Activated CD8-positive, alpha-beta memory T cell treated with anti-CD3 and anti-CD28 coated beads for 4 hours (primary cell): ENCODE measurements around the gene IP6K3.
A peak's percentile ranks its signal among the peaks of the same experiment; 100 is the strongest.

Experiments
- DNase-seq, 2 donors: peaks; one replicate each; pipeline ENCODE4 v3.0.0-alpha.2; 2020; ENCODE audit warnings: low read depth in 2 of 2

The IP6K3 gene

DNA sequence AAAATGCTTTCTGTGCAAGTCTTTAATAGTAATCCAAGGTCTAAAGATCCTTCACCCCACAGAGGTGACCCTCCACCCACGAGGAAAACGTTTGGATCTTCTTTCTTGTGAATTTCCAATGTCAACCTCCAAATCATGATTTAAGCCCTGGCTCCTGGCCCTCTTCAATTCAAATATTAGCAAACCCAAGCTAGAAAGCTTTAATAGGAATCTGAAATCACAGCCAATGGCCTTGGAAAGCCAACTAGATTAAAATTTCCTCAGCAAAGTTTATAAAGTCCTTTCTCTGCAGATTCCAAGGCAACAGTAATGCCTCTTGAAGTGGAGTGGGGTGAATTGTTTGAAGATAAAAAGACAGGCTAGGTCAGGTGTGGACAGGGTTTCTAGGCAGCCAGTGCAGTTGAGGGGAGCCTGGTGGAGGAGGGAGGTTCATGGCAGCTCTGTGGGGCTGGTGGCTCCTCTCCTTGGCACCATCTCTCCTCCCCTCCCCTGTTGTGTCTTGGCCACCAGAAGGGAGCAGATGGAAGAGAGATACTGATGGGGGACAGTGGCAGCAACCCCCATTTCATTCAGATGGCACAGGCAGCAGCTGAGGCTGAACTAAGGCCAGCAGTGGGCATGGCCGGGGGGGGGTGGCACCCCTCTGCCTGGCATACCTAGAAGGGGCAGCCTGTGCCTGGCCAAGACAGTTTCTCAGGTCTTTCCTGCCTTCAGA, 23.2 kb downstream of the IP6K3 start:
- no peak for DNase-seq

DNA sequence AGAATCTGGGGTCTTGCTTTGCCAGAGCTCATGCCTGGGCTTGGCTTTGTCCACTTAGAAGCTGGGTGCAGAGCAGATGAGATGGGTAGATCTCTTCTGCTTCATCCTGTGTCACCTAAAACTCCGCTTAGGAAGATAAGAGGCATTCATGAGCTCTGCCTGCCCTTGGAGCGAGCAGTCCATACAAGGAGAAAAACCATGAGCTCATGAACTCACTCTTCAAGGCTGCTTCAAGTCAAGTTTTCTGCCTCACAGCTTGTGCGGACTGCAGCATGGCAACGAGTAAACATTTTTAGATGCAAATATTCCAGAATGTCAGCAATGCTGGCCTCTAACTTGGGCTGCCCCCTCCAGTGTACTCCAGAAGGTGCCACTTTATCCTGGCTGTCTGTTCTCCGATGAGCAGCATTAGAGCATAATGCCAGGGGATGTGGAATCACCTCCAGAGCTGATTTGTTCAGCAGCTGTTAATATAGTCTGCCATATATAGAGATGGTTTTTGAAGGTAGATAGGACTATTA, 24.5 kb downstream of the IP6K3 start:
- no peak for DNase-seq

DNA sequence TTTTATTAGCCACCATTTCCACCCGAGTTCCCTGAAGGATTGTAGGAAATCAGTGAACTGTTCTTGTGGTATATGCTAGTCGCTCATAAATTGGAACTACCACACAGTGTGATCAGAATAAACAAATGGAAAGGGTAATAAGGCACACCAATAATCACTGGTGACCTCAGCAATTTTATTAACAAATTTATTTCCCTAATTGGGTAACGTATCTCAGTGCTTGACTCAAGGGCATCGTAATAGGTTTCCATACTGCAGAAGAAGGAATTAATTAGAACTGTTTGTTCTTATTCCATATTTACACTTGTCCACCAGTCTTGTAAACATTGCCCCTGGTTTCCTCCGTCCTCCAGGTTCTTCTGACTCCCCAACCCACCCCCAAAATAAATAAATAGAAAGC, 25.2 kb downstream of the IP6K3 start:
- DNase-seq, result no peak

DNA sequence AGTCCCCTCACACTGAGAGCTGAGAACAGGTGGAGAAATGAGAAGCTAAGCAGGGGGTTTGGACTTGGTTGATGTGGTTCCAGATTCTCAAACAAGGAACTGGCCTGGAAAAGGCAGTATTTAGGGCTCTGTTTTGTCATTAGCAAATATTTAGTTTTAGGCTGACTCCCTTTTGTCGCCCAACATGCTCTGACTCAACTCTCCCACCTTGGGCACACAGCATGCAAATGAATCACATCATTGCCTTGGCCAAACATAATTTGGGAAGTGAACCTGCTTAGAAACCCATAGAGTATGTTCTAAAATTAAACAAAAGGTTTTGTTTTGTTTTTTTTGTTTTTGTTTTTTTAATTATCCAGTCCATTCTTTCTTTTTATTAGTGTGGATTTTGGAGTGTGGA, 25.7 kb downstream of the IP6K3 start:
- no peak for DNase-seq

DNA sequence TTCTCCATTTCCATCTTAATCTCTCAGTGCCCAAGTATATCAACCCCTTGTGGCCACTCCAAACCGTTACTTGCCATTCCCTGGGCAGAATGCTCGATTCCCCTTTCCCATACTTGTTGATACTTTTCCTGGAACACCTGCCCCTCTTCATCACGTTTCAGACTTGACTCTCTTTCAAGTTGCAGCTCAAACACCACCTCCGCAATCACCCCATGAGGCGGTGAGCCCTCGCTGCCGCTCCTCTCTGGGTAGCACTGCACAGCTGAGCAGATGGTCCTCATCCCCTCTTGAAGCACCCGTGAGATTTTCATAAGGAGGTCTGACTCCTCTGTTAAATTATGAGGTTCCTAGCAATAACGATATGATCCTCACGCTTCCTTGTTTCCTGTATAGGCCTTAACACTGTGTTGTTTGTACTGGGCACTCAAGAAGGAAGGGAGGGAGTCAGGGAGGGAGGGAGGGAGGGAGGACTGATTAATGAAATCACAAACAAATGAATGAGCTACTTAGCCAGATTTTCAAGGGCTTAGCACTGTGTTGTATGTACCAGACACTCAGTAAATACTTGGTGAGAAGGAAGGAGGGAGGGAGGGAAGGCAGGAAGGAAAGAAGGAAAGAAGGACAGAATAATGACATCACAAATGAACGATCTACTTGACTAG, 27.2 kb downstream of the IP6K3 start:
- DNase-seq, result no peak

DNA sequence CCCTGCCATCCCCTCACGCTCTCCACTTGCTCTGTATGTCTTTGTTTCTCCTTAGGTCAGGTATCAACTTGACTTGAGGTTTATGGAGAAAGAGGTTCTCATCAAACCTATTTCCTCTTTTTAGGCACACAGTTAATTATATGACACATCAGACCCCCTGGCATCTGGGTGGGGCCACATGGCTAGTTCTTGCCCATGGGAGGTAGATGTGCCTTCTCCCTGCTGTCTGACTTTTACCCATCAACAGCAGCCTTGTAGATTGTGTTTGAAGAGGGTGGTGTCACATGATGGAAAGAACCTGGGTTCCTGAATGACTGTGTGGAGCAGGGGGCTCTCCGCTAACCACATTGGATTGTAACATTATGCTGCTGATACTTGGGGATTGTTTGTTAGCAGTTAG, 28.0 kb downstream of the IP6K3 start:
- no peak for DNase-seq

DNA sequence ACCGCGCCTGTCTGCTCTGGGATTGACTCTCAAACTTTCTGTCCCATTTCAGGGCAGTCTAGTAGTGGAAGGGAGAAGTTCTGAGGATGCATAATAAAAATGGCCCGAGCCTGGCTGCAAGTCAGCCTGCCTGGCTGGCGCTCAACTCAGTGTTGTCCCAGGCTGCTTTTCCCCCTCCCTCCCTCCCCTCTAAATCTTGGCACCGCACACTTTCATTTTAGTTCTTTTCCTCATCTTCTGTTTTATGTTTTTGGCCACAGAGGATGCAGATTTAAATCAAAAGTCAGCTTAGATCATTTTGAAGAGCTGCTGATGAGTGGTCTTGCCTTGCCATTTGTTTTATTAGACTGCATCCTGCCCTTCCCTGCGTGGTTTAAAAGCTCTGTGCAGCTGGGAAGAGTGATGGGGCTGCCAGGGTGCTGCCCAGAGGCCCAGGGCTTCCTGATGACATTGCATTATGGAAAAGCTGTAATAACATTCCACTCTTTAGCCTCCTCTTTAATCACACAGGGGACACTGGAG, 28.7 kb downstream of the IP6K3 start:
- DNase-seq, result no peak

DNA sequence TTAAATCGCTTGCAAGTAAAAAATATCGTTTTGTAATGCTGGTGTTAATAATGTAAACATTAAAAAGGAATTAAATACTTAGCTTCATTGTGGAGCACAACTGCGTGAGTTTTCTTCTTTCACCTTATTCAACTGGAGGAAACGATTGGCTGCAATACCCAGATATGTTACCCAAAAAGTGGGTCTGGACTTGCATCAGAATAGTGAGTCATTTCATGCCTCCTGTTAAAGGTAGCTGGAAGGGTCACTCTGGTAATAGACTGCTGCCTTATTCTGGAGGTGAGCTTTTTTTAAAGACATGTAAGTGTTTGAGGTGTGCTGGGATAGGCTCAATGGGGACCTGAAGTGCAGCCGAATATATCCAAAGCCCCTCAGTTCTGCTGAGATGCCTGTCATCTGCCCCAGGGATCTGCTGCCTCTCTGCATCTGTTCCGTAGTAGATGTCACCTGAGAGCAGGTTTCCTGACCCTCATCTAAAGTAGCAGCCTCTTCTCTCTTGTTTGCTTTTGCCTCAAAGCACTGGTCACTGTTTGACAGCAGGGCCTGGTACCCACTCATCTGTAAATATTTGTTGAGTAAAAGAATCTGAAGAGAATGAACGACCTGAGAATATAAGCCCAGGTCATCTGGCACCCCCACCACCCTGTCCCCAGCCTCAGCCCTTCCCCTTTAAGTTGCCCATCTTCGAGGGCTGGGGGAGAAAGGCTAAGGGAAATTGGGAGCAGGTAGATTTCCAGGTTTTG, 29.6 kb downstream of the IP6K3 start:
- no peak for DNase-seq

DNA sequence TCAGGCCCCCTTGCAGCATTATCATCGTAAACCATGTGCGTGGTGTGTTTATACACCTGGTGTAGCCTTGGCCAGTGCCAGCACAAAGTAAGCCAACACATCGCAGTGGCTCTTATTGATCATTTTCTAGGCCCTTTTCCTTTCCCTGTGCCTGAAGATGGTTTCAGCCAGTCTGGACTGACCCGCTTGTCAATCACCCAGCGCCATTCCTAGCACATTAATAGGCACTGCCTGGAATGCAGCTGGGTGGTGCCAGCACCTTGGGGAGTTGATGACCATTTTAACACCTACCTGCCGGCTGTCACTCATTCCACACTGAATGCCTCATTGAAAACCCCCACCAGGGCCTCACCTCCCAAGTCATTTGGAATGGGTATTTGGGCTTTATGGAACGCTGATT, 30.3 kb downstream of the IP6K3 start:
- no peak for DNase-seq

DNA sequence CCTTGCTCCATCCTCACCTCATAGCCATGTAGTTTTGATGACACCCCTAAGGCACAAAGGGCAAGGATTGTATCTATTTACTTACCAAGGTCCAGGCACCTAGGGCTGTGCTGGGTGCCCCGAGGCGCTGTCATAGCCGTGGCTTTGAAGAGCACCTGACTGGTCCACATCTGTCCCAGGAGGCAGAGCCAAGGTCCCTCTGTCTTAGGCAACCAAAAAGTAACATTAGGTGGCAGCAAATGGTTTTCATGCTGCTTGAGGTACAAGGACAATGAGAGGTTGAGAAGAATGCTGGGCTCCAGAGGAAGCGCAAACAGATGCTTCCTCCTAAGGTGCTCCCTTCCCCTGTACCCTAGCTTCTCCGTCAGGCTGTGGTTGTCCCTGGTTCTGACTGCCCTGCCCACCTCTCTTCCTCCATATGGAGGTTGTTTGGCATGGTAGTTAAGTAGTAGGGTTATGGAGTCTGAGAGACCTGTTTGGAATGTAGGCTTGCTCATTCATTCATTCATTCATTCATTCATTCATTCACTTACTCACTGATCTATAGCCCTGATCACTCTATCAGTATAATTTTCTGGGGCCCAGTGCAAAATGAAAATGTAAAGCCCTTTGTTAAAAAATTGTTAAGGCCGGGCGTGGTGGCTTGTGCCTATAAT, 32.2 kb downstream of the IP6K3 start:
- no peak for DNase-seq

DNA sequence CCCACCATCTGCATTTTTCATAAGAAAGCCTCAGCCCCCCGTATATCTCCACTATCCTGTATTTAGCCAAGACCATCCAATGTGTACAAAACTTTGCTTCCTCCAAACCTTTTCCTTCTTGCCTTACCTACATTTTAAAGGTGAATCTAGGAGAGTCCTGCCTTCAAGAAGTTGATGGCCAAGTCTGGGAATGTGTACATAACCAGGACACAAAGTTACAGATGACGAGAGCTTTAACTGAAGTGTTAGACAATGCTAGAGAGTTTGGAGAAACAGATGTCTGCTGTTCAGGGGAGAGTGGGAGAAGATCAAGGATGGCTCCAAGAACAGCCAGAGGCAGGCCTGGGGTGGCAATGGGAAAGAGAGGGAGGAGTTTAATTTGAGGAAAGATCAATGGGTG, 32.9 kb downstream of the IP6K3 start:
- no peak for DNase-seq

DNA sequence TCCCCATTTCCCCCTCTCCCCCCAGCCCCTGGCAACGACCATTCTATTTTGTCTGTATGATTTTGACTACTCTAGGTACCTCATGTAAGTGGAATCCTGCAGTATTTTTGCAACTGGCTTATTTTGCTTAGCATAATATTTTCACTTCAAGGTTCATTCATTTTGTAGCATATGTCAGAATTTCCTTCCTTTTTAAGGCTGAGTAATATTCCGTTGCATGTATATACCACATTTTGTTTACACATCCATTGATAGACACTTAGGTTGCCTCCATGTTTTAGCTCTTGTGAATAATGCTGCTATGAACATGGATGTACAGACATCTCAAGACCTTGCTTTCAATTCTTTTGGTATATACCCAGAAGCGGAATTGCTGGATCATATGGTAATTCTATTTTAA, 33.8 kb downstream of the IP6K3 start:
- no peak for DNase-seq

DNA sequence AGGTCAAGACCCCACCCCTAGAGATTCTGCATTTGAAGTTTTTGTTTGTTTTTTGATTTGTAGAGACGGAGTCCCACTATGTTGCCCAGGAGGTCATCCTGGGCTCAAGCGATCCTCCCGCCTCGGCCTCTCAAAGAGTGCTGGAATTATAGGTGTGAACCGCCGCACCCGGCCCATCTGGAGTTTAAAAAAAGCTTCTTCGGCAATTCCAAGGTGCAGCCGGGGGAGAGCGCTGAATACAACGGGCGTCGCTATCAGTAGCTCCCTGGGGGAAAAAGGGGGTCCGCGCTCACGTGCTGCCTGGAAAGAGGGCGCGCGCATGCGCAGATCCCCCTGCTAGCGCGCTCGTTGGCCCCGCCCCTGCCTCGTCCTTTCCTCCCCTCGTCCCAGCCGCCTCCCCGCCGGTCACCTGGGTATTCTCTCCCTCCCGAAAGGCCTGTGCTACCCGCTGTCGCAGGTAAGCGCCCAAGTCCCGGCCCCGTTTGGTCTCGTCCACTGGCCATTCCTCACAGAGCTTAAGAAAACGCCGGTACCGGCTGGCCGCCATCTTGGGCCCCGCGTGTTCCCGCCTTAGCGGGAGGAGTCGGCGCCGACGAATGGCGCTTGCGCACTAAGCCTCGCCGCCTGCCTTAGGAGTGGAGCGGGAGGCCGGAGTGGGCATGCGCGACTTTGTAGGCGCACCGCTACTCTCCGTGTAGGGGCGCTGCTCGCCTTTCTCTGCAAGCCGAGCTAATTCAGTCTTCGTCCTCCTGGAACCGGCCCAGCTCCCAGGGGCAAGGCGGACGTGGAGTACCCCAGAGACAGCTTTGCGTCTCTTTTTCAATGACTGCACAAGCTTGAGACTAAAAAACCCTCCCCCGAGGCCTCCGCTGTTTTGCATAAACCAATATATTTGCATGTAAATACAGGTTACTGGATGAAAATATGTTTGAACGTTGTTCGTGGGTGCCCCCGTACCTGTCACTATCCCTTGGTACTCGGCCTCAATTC, 35.3 kb downstream of the IP6K3 start, which contains the start of gene UQCC2:
UQCC2 (minus strand) TSS at position 561 of the 990 bp plus-strand sequence; CDS start at position 547, 14 bp downstream.
- DNase-seq, result peak; percentile 90 to 95

DNA sequence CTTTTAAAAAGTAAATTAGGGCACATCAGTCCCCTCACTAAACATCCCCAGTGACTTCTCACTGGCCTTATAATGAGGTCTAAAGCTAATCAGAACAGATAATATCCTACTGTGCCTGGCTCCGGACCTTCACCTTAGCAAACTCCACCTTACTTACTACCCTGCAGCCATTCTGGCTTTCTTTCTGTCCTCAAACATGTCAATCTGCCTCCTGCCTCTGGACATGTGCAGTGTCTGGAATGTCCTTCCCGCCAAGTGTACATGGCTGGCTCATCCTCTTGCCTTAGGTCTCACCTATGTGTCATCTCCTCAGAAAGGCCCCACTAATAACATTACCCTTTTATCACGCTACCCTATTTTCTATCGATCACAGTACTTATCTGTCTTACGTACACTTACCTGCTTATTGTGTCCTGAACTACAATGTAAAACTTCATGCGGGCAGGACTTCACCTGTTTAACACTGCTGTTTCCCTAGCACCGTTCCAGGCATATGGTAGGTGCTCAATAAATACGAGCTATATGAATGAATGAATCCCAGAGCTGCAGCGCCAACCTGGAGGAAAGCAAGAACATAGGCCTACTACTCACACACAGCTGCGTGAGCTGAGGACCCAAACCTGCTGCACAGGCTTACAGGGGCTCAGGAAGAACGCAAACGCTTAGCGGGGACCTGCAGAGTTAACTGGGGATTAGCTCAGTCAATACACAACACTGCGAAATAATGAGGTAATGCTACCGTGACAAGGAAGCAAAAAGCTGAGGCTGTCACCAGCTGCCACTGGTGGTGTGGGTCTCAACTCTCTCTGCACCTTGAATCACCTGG, 36.2 kb downstream of the IP6K3 start:
- no peak for DNase-seq

DNA sequence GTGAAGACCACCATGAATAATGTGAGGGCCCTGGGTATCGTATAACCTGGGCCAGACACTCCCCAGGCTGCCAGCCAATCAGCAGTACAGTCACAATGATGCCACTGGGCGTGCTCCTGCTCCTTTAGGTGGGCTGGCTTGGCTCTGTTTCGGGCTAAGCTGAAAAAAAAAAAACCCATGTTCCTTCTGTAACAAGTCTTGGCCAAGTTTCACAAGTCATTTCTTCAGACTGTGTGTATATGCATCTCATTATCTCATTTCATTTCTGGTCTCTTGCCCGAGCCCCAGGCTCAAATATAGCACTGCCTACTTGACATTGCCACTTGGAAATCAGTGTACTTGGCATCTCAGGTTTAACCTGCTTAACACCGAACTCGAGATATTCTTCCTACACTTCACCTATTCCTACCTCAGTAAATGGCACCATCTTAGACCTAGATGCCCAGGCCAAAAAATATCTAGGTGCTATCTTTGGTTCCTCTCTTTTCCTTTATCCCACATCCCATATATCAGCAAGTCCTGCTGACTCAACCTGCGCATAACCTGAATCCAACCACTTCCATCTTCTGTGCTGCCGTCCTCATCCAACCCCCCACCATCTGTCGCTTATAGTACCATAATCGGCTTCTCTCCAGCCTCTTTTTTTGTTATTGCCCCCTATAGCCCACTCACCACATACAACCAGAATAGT, 37.0 kb downstream of the IP6K3 start:
- DNase-seq, result no peak

DNA sequence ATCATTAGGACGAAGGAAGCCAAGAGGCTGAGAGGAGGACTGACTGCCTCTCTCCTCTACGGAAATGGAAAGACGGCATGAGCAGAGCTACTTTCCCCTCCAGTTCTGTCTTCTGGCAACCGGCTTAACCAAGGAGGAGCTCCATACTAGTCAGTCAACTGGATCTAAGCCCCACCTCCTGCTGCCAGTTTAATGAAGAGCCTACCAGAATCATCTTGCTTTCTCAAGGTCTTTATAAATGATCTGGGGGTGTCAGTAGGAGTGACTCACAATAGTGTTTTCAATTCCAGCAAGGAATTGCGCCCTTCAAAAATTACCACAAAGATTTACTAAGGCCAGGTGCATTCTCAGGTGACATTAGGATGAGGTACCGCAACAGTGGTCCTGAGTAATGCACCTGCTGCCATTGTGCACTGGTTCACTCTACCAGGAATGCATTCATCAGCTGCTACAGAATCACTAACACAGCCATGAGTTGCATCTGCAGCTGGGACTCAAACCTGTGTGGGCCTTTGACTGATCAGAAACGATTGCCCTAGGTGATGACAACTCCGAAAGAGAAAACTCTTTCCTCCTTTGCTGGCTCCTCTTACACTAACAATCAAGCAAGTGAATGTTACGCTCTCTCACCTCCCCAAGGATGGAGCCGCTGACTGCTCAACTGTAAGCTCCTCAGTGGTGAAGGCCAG, 38.0 kb downstream of the IP6K3 start:
- DNase-seq, result no peak

DNA sequence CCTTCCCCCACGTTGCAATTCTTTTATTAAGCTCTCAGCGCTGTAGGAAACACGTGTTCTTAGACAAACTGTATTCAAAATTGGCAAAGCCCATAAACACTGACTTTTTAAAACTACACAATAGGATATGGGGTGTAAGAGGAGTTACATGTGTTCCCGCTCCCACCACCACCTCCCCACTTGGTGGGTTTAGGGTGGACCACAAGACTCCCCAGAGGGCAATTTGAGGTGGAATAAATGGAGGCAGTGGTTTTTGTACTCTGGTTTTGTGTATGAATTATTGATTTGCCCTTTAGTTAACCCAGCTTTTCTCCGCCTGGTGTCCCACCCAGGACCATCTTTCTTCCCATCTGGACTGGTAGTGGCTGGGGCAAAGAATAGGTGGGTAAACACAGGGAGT, 38.9 kb downstream of the IP6K3 start:
- DNase-seq, result no peak

DNA sequence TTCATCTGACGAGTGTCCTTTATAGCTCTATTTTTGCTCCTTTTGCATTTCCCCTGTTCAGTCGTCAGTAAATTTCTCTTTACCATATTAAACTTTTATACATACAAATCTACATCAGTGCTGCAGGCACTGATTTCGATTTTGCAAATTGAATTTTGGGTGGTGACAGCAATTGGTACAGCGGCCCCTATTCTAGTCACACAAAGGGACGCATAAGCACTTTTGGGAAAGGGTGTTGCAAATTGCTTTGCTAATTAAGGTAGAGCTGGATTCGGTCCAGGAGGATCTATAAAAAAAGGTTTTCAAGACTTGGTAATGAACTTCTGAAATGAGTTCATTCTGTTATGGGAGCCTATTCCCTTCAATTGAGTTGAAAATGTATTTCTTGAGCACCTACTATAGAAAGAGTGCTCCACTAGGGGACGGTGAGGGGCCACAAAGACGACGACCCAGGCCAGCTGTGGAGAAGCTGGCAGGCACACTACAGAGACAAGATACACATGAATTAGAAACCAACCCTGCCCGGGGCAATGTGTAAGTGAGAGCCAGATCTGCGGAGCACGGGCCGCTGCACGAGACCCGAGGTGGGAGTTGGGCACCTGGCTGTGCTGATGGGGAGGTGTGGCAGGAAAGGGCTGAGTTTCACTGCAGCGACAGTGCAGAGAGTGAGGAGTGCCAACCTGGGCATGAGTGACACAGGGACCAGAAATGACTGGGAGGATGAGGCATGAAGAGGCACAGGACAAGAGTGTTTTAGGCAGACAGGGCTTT, 40.6 kb downstream of the IP6K3 start:
- DNase-seq, result no peak
